Hepatocyte (in vitro differentiated cells): ENCODE measurements around the gene SAMD4A. TPM values are rescaled to one million over a fixed set of nuclear protein-coding genes. Genes with fewer than 3 reads are reported as not detected.

Experiments used
- DNase-seq: peaks from one replicate; pipeline ENCODE4 v3.0.0-alpha.2; 2016; ENCODE audit warnings: low spot score
- H2AFZ ChIP-seq: fragments of 200-600 bp; sonication (generic); 2 replicates; pipeline ENCODE4 v1.6.0; 2016; ENCODE audit warnings: antibody characterized with exemption, mild to moderate bottlenecking
- H3K27ac ChIP-seq: fragments of 200-600 bp; sonication (generic); 2 replicates; pipeline ENCODE4 v1.5.1; 2016; ENCODE audit warnings: mild to moderate bottlenecking
- H3K27me3 ChIP-seq: fragments of 200-600 bp; sonication (generic); 2 replicates; pipeline ENCODE4 v1.6.1; 2016
- H3K36me3 ChIP-seq: fragments of 200-600 bp; sonication (generic); replicated peaks from 2 replicates; pipeline ENCODE4 v1.5.1; 2016; ENCODE audit warnings: low read depth; ENCODE audit not compliant: insufficient read depth
- H3K4me1 ChIP-seq: fragments of 200-600 bp; sonication (generic); 2 replicates; pipeline ENCODE4 v1.5.1; 2016; ENCODE audit warnings: mild to moderate bottlenecking, moderate library complexity; ENCODE audit not compliant: insufficient read depth
- H3K4me2 ChIP-seq: fragments of 200-600 bp; sonication (generic); 2 replicates; pipeline ENCODE4 v1.6.0; 2016
- H3K4me3 ChIP-seq: fragments of 200-600 bp; sonication (generic); 2 replicates; pipeline ENCODE4 v1.5.1; 2016; ENCODE audit warnings: mild to moderate bottlenecking
- H3K79me2 ChIP-seq: fragments of 200-600 bp; sonication (generic); 2 replicates; pipeline ENCODE4 v1.6.0; 2017; ENCODE audit warnings: mild to moderate bottlenecking
- H3K9me2 ChIP-seq: fragments of 200-600 bp; sonication (generic); replicated peaks from 2 replicates; pipeline ENCODE4 v1.6.0; 2017; ENCODE audit warnings: mild to moderate bottlenecking; ENCODE audit not compliant: insufficient read depth
- H3K9me3 ChIP-seq: fragments of 200-600 bp; sonication (generic); 2 replicates; pipeline ENCODE4 v1.5.1; 2016; ENCODE audit warnings: low read depth, mild to moderate bottlenecking
- H4K20me1 ChIP-seq: fragments of 200-600 bp; sonication (generic); 2 replicates; pipeline ENCODE4 v1.6.0; 2016; ENCODE audit warnings: mild to moderate bottlenecking; ENCODE audit not compliant: insufficient read depth, poor library complexity, severe bottlenecking
- CTCF ChIP-seq: fragments of 200-600 bp; sonication (generic); IDR thresholded peaks from 2 replicates; pipeline ENCODE4 v1.5.1; 2016; ENCODE audit warnings: antibody characterized with exemption, mild to moderate bottlenecking; ENCODE audit not compliant: poor library complexity
- EZH2 ChIP-seq: fragments of 200-600 bp; sonication (generic); IDR thresholded peaks from 2 replicates; pipeline ENCODE4 v1.6.1; 2016; ENCODE audit warnings: antibody characterized with exemption, mild to moderate bottlenecking, borderline replicate concordance
- EZH2phosphoT487 ChIP-seq: fragments of 200-600 bp; sonication (generic); IDR thresholded peaks from one replicate; pipeline ENCODE4 v1.6.1; 2018; ENCODE audit warnings: antibody characterized with exemption, mild to moderate bottlenecking, low read depth, moderate library complexity; ENCODE audit not compliant: unreplicated experiment, severe bottlenecking
- WGBS: methylation state at CpG from one replicate; pipeline ENCODE4 v1.1.6; 2016; ENCODE audit warnings: low lambda C conversion rate; ENCODE audit errors: missing lambda C conversion rate; 5-methylcytosine and 5-hydroxymethylcytosine counted together
- polyA plus RNA-seq: library from polyadenylated mRNA; unstranded; fragments of >200 nt; fragmentation: Nextera tagmentation; extraction: Ambion mirVana; gene quantifications from 2 replicates; pipeline ENCODE4 v1.2.1, GENCODE V29; 2016
- total RNA-seq: library from RNA; depleted of rRNA; stranded (reverse); fragments of >200 nt; gene quantifications from 2 replicates; pipeline ENCODE4 v1.2.3, GENCODE V29; 2014

The SAMD4A gene
- total and polyA plus RNA-seq, 2 experiments from 2014 or later: 10.5 to 15.7 TPM

- no peaks in the 10 kb centered on the region for H4K20me1 ChIP-seq
- WGBS: 64% methylated on average over 11 of the region's 11 CpGs
- no peaks in the 10 kb centered on the region for H3K9me2 ChIP-seq
- H3K36me3 ChIP-seq: no peaks in the 10 kb centered on the region
- H3K4me3 ChIP-seq: no peak overlapping the region
- no peak for TF ChIP-seq CTCF
- no peak for TF ChIP-seq EZH2phosphoT487
- no peak for TF ChIP-seq EZH2
- H3K4me2 ChIP-seq: peak overlapping the region; percentile 58
- no peaks in the 10 kb centered on the region for H3K9me3 ChIP-seq
- peaks cover 31% of the 10 kb centered on the region for H3K4me1 ChIP-seq
- H3K27ac ChIP-seq: peak overlapping the region; percentile 88
- H2AFZ ChIP-seq: no peak overlapping the region
- no peaks in the 10 kb centered on the region for H3K27me3 ChIP-seq
- H3K79me2 ChIP-seq: peaks cover 39% of the 10 kb centered on the region
- no peak for DNase-seq
These were observed 85.7 kb downstream of the SAMD4A start for GRCh38 chr14:54652605-54653052.

DNA sequence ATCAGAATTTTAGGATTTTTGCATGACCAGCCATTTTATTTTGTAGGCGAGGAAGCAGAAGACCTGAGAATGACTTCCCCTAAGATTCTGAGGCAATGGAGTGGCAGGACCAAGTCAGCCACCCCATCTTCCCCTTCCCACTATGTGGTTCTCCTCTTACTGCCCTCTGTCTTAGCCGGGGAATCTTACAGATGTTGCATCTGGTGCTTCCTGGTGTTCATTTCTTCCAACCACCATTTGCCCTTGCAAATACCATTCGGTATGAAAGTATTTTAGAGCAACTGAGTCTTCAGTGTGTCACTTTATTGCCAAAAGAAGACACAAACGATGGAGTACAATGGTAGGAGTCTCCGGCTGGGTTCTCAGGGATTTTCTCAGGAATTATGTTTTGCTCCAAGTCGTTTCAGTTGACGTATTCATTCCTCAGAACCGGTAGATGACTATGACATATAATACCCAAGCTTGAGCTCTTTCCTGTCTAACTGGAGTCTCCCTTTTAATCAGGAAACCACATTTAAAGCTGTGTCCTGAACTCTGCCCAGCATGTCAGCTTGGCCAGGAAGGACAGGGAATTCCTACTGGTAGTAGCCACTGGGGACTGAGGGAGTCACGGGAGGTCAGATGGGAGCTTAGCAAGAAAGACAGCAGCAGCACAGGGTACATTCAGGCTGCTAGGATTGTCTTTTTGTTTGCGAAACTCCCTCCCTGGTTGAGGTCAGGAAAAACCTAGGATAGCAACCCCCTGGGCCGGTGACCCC lies 87.0 kb downstream of the SAMD4A start:
- WGBS: 81% methylated on average over 11 of the region's 11 CpGs
- DNase-seq: peak; percentile 39
- Histone ChIP-seq H3K36me3 (no peaks in the 10 kb centered on the region), H3K9me2 (no peaks in the 10 kb centered on the region), H3K9me3 (no peaks in the 10 kb centered on the region), H3K27ac (peak overlapping the region; percentile 61), H4K20me1 (no peaks in the 10 kb centered on the region), H3K79me2 (peaks cover 43% of the 10 kb centered on the region), H3K4me3 (no peak overlapping the region), H3K4me2 (no peak overlapping the region), H3K27me3 (no peaks in the 10 kb centered on the region), H2AFZ (no peak overlapping the region), H3K4me1 (peaks cover 31% of the 10 kb centered on the region)
- TF ChIP-seq EZH2phosphoT487: no peak
- TF ChIP-seq CTCF: no peak
- no peak for TF ChIP-seq EZH2

GRCh38 chr14:54654605-54655004 lies 87.7 kb downstream of the SAMD4A start:
- H3K9me2 ChIP-seq: no peaks in the 10 kb centered on the region
- no peak overlapping the region for H3K4me3 ChIP-seq
- H4K20me1 ChIP-seq: no peaks in the 10 kb centered on the region
- H3K79me2 ChIP-seq: peaks cover 39% of the 10 kb centered on the region
- H3K4me1 ChIP-seq: peaks cover 31% of the 10 kb centered on the region
- no peak overlapping the region for H2AFZ ChIP-seq
- H3K36me3 ChIP-seq: no peaks in the 10 kb centered on the region
- no peaks in the 10 kb centered on the region for H3K27me3 ChIP-seq
- TF ChIP-seq CTCF: no peak
- no peak for TF ChIP-seq EZH2
- TF ChIP-seq EZH2phosphoT487: no peak
- H3K4me2 ChIP-seq: no peak overlapping the region
- DNase-seq: no peak
- H3K27ac ChIP-seq: peak overlapping the region; percentile 61
- 90% methylated on average over 2 of the region's 2 CpGs for WGBS
- no peaks in the 10 kb centered on the region for H3K9me3 ChIP-seq
